NB4 (cell line): ENCODE data around the gene SATL1.
"Not testable (repeated sequence)": the region's sequence is repeated elsewhere in the genome, so short reads cannot be mapped to it uniquely, and the experiment has no call there.

Source experiments
- DNase-seq: peaks from one replicate; pipeline ENCODE4 v3.0.0; 2010; ENCODE audit warnings: low read depth
- H3K4me3 ChIP-seq: one replicate; pipeline ENCODE4 v1.5.1; 2011; ENCODE audit warnings: mild to moderate bottlenecking, low read depth, low read length, moderate library complexity
- CTCF ChIP-seq: IDR thresholded peaks from one replicate; pipeline ENCODE4 v1.5.1; 2012; ENCODE audit warnings: low read depth, low read length
- MAX ChIP-seq: IDR thresholded peaks from 2 replicates; pipeline ENCODE4 v1.6.1; 2011; ENCODE audit warnings: low read depth, low read length
- MYC ChIP-seq: IDR thresholded peaks from 2 replicates; pipeline ENCODE4 v1.6.1; 2011; ENCODE audit warnings: low read depth, low read length
- POLR2A ChIP-seq: IDR thresholded peaks from 2 replicates; pipeline ENCODE4 v1.6.1; 2011; ENCODE audit warnings: mild to moderate bottlenecking; ENCODE audit not compliant: insufficient read length; ENCODE audit errors: extremely low read depth

Gene SATL1

GRCh38 chrX:85243761-85244449 lies at the start of gene SATL1, which contains the start of gene ZNF711:
TSS of gene SATL1 (minus strand) at chrX:85243779. CDS start at chrX:85108968, 134,811 bp downstream.
TSS of gene ZNF711 (plus strand) at chrX:85243991. CDS start at chrX:85247573, 3,582 bp downstream.
- TF ChIP-seq MAX: no peak
- TF ChIP-seq MYC: no peak
- no peak for TF ChIP-seq POLR2A
- no peak for TF ChIP-seq CTCF
- DNase-seq: no peak
- no peak within 1 kb of the TSS for H3K4me3 ChIP-seq

- TF ChIP-seq MYC (no peak), POLR2A (no peak), CTCF (no peak), MAX (no peak)
- H3K4me3 ChIP-seq: no peak overlapping the region
- no peak for DNase-seq
Measured at GRCh38 chrX:85288992-85289723, 45.6 kb upstream of the SATL1 start.

- DNase-seq, H3K4me3 ChIP-seq: not testable (repeated sequence)
Measured at GRCh38 chrX:85285286-85285685, 41.7 kb upstream of the SATL1 start.

- H3K4me3 ChIP-seq: no peak overlapping the region
- DNase-seq: no peak
- TF ChIP-seq POLR2A (no peak), MAX (no peak), MYC (no peak), CTCF (no peak)
Measured at GRCh38 chrX:85244450-85245211, 1.1 kb upstream of the SATL1 start.

GRCh38 chrX:85243155-85243554 lies 424 bp downstream of the SATL1 start:
- H3K4me3 ChIP-seq: no peak overlapping the region
- DNase-seq: no peak
- TF ChIP-seq MYC: no peak

- DNase-seq: no peak
- no peak for TF ChIP-seq POLR2A
- TF ChIP-seq CTCF: no peak
- no peak for TF ChIP-seq MAX
- TF ChIP-seq MYC: no peak
- no peak overlapping the region for H3K4me3 ChIP-seq
Measured at GRCh38 chrX:85223359-85223758, 20.2 kb downstream of the SATL1 start.
